ENCODE data around the gene PIP5K1B.
"Not testable (repeated sequence)": the region's sequence is repeated elsewhere in the genome, so short reads cannot be mapped to it uniquely, and the experiment has no call there.

PIP5K1B gene

DNA sequence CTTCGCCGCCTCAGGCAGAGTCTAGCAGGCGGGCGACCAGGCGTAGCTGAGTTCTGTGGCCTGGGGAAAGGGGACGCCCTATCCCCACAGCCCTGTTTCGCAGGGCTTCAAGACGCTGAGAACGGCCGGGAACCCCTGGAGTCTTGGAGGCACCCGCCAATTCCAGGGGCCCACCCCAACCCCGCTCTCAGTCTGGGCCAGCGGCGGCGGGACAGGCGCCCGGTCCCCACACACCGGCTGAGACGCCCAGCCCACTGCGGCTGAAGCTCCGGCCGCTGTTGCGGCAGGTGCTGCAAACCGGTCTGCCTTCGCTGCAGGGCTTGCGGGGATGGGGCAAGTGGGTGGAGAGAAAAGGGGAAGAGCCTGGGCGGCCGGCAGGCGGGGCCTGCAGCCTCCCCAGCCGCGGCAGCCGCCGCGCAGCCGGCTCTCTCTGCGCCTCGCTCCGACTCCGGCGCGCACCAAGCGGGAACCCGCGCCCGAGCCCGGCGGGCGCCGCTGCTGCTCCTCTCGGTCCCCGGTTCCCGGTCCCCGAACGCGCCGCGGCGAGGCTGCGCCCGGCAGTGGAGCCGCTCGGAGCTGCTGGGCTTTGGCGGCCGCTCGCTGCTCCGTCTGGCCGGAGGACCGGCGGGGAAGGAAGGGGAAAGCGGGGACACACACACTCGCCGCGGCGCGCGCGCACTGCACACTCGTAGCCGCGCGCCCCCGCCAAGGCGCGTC lies at the start of gene PIP5K1B:
Gene PIP5K1B, plus strand, starts transcription at position 427 of the 717 bp plus-strand sequence. CDS start 117,375 bp downstream, outside the sequence.
- DNase-seq (ENCODE audit: low spot score), result peak; percentile 89

DNA sequence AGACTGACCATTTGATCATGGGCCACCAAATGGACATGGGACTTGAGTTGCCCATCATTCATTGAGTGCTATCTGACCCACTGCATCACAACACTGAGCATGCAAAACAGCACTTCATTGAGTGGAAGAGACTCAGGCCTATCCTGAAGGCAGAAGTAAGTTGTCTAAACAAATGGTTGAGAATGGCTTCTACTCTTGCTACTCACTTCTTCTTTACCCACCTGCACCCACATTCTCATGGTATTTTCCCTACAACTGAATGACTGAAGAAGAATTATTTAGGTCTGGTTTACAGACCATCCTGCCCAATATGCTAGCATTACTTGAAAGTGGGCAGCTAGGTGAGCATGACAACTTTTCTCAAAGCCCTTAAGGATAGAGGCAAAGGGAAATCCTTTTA lies 41.0 kb upstream of the PIP5K1B start:
- DNase-seq (ENCODE audit: low spot score), result no peak

GRCh38 chr9:68668127-68668526 lies 36.9 kb upstream of the PIP5K1B start:
- peak; percentile 35 for DNase-seq (ENCODE audit: low spot score)

DNA sequence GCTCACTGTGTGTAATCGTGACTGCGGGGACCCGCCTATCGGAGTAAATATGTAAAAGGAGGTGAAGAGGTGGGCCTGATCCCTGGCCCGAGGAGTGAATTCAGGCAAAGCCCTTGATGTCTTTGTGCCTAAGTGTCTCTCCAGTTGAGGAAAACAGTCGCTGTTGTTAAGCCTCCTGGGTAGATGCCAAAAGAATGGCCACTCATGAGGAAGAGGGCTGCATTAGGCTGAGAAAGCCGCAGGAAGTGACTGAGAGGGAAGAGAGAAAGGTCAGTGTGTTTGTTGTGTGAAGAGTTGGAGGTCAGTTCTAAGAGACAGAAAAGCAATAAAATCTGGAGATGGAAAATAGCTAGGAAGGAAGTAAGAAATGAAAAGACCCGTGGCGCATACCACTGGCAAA lies 35.8 kb upstream of the PIP5K1B start:
- DNase-seq (ENCODE audit: low spot score), result peak; percentile 14

- DNase-seq (ENCODE audit: low spot score), result no peak
Observed at GRCh38 chr9:68672215-68672614, 32.8 kb upstream of the PIP5K1B start.

DNA sequence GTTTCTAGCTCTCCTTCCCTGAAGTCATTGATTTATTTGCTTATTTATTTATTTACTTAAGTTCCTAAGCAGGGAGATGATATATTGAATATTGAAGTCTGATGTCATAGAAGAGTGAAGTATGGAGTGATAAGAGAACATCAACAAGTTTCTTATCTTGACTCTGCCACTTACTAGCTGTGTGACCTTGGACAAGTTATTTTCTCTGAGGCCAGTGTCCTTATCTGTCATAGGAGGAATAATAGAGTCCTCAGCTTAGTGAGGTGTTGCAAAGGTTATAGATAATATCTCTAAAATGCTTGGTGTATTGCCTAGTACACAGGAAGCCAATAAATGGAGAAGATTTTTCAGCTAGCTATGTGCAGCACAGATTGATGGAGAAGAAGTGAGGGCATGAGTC lies 32.4 kb upstream of the PIP5K1B start:
- DNase-seq (ENCODE audit: low spot score), result no peak

- peak; percentile 48 for DNase-seq (ENCODE audit: low spot score)
Observed at GRCh38 chr9:68678430-68678829, 26.6 kb upstream of the PIP5K1B start.

GRCh38 chr9:68683433-68683832 lies 21.6 kb upstream of the PIP5K1B start:
- DNase-seq (ENCODE audit: low spot score), result no peak

DNA sequence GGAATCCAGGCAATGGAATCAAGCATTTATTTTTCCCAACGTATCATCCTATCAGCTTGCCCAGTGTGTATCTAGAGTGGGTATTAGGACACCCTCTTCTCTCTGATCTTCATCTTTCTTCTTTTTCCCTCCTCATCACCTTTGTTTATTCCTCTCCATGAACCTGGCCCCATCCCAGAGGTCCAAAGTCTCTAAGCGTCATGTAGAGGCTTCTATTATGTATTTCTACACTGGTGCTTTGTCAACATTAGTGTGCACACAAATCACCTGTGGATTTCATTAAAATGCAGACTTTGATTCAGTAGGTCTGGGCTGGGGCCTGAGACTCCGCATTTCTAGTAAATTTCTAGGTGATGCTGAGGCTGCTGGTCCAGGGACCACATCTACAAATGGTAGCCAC lies 19.8 kb upstream of the PIP5K1B start:
- DNase-seq (ENCODE audit: low spot score), result no peak

GRCh38 chr9:68685770-68686169 lies 19.3 kb upstream of the PIP5K1B start:
- peak; percentile 58 for DNase-seq (ENCODE audit: low spot score)

GRCh38 chr9:68690088-68690487 lies 15.0 kb upstream of the PIP5K1B start:
- peak; percentile 7 for DNase-seq (ENCODE audit: low spot score)

GRCh38 chr9:68692519-68692918 lies 12.5 kb upstream of the PIP5K1B start:
- DNase-seq (ENCODE audit: low spot score), result no peak

DNA sequence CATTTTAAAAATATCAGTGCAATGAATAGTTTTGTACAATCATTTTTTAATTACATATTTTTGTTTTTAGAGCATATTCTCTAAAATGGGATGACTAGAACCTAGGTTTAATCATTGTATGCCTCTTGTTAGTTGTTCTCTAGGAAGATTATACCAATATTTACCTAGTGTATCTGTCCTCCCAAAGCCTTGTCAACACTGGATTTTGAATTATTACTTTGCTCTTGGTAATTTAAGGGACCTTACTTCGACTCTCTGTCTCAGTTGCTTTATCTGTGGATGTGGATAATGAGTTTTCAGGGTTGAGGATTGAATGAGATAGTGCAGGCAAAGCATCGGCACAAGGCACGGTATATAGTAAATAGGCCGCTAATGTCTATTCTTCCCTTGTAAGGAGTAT lies 10.9 kb upstream of the PIP5K1B start:
- DNase-seq (ENCODE audit: low spot score), result no peak

- DNase-seq (ENCODE audit: low spot score), result no peak
Observed at GRCh38 chr9:68697851-68698250, 7.2 kb upstream of the PIP5K1B start.

GRCh38 chr9:68698943-68699509 lies 6.0 kb upstream of the PIP5K1B start:
- no peak for DNase-seq (ENCODE audit: low spot score)

- not testable (repeated sequence) for DNase-seq (ENCODE audit: low spot score)
Observed at GRCh38 chr9:68699625-68700024, 5.4 kb upstream of the PIP5K1B start.

DNA sequence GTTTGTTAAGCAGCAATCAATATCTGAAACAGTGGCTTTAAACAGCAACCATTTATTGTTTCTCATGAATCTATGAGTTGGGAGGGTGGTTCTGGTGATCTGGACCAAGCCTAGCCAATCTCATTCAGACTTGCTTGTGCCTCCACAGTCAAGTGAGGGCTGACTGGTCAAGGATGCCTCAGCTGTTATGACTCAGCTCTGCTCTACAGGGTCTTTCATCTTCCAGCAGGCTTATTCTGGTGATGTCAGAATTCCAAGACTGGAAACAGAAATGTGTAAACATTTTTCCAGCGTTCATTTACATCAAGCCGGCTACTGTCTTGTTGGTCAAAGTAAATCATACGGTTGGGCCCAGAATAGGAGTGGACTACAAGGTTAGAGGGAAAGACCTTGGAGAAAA lies 2.5 kb upstream of the PIP5K1B start:
- DNase-seq (ENCODE audit: low spot score), result no peak

DNA sequence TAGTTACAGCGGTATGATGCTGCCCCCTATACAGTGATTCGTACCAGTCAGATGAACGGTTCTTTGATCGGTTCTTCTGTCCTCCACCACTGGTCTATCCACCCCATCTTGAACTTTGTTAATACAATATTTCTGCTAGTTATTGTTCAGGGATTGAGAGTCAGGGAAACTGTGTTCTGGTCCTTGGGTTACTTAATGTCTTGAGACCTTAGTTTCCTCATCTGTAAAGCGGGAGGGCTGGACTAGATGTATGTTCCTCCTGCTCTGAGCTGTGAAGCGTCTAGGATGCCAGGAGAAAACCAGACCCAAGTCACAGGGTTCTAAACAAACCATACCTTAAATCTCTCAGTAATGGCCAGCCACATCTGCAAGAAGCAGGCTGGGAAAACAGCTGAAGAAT lies 1.4 kb upstream of the PIP5K1B start:
- DNase-seq (ENCODE audit: low spot score), result no peak

DNA sequence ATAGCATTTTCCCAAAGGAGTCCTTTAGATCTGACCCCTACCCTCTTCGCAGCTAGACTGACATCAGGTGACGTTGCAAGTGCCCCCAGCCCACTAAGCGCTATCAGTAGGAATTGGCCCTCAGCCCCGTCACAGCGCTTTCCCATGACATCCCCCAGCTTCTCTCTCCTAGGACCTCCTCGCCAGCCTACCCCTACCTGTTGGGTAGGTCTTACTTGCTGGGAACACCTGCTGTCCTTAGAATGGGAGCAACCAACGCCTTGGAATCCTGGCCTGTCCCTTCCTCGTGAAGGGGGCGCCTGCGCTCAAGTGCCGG lies 584 bp upstream of the PIP5K1B start:
- no peak for DNase-seq (ENCODE audit: low spot score)

DNA sequence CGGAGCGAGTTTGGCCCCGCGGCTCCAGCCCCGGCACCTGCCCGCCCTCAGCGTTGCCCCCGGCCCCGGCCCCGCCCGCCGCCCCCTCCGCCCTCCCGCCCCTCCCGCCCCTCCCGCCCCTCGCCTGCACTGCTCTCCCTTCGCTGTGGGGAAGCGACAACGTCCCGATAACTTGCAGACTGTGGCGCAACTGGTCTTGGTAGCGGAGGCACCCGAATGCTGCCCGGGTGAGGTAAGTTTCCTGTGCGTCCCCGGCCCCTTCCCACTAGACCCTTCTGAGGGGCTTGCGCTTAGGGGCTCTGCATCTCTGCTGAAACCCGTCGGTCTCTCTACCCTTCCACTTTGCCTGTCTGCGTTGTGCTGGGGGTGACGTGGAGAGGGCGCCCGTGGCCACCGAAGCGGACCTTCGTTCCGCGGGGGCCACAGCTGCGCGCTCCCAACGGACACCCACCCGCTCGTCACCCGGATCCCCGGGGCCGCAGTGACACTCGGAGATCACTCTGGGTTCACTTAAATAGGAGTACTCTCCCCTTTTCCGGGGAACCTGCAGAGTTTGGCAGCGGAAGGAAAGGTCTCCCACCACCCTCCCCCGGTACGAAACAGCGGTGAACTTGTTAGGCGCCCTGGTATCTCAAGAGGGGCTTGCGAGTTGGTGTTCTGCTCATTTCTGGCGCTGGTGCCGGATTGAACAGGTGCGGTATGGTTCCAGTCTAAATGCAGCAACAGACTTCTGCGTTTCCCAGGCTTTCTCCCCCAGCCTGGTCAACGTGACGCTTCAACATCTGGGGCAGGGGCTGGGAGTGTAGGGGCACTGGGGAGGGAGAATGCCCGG lies 707 bp downstream of the PIP5K1B start:
- DNase-seq (ENCODE audit: low spot score), result no peak

DNA sequence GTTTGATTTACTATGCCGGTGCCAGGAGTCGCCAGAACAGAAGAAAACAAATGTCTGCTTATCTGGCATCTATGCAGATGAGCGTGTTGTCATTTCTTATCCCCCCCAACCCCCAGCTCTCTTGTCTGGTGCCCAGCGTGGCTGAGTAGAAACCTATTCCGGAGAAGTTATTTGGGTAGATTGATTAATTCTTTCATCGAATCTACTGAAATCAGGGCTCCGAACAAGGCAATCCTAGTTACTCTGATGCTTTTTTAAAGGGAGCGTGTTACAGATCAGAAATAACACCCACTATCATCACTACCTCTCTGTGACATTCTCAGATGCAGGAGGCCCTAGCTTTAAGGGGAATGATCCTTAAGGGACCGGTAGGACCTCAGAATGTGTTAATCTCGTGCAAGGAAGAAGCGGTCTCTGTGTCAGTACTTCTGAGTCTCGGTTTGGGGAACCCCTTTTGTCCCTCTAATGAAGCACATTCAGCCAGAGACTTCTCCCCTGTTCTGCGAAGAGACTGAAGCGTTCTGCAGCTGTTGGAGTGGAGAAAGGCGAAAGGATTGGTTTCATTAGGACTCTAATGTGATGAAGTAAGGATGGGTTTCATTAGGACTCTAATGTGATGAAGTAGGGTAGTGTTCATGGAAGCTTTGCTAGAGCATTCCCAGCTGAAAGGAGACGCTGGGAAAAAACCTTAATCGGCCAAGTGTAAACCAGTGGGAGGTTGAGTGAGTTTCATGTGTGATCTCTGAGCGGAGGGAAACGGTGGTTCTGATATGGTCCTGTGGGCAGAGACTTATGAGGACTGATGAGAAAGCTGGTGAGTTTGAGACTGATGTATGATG lies 1.5 kb downstream of the PIP5K1B start:
- DNase-seq (ENCODE audit: low spot score), result no peak

GRCh38 chr9:68707801-68708488 lies 2.9 kb downstream of the PIP5K1B start:
- no peak for DNase-seq (ENCODE audit: low spot score)

Data from iPS-NIHi11 (cell line).